Endothelial cell of umbilical vein (primary cell): ENCODE measurements around the gene XPNPEP1. TPM values are rescaled to one million over a fixed set of nuclear protein-coding genes. Genes with fewer than 3 reads are reported as not detected.

ENCODE experiments used
- BruUV-seq: library from RNA; stranded (reverse); fragments of 400-500 nt; replicated peaks from 2 replicates; lab custom pipeline; 2021; lab: Mats Ljungman, UMichigan
- CTCF ChIA-PET: fragments of 300-600, 350-600 bp; sonication (Branson Sonifier 250); formaldehyde crosslinking; loops from one replicate; lab custom pipeline; 2021; ENCODE audit warnings: antibody characterized with exemption, inconsistent platforms; lab: Charles Lee
- POLR2A ChIA-PET: fragments of 300-600, 350-600 bp; sonication (Branson Sonifier 250); formaldehyde crosslinking; loops from one replicate; lab custom pipeline; 2021; ENCODE audit warnings: antibody characterized with exemption, inconsistent platforms; lab: Charles Lee
- DNase-seq: peaks from one replicate; pipeline ENCODE4 v3.0.0-alpha.2; 2011; ENCODE audit warnings: low read depth, low spot score
- FAIRE-seq: peaks from 2 replicates; lab custom pipeline; 2011; peaks lifted over from hg19 to GRCh38; lab: Jason Lieb, UNC
- H2AFZ ChIP-seq: 2 replicates; pipeline ENCODE4 v1.6.0; 2012; ENCODE audit warnings: low read depth, low read length, control low read depth, inconsistent platforms
- H3K27ac ChIP-seq: 2 replicates; pipeline ENCODE4 v1.5.1; 2011; ENCODE audit warnings: low read depth, mild to moderate bottlenecking, control low read depth, low read length, moderate library complexity; ENCODE audit not compliant: insufficient read depth
- H3K27me3 ChIP-seq, 2 experiments: 2 replicates each; pipeline versions ENCODE4 v1.6.0 to v1.6.1; 2011; ENCODE audit warnings: low read length in 2 of 2, mixed read lengths in 1 of 2; ENCODE audit not compliant: control insufficient read depth in 2 of 2, insufficient read depth in 2 of 2
- H3K36me3 ChIP-seq, 2 experiments: 2 replicates in 1 of 2; 3 replicates in 1 of 2; pipeline ENCODE4 v1.5.1; 2011; ENCODE audit warnings: low read length in 2 of 2, mild to moderate bottlenecking in 1 of 2, moderate library complexity in 1 of 2; ENCODE audit not compliant: control insufficient read depth in 2 of 2, insufficient read depth in 2 of 2; ENCODE audit errors: extremely low read depth in 1 of 2
- H3K4me1 ChIP-seq: 3 replicates; pipeline ENCODE4 v1.5.1; 2011; ENCODE audit warnings: mild to moderate bottlenecking, low read length; ENCODE audit not compliant: control insufficient read depth, insufficient read depth; ENCODE audit errors: extremely low read depth
- H3K4me2 ChIP-seq: 2 replicates; pipeline ENCODE4 v1.6.1; 2011; ENCODE audit warnings: low read length, control low read depth, mixed read lengths; ENCODE audit not compliant: insufficient read depth
- H3K4me3 ChIP-seq, 3 experiments: fragments of 200-600 bp in 1 of 3; sonication (generic), shearing (Covaris generic) in 1 of 3; replicated peaks in 1 of 3; 2 replicates each; pipeline ENCODE4 v1.5.1; 2011 to 2016; ENCODE audit warnings: control low read depth in 3 of 3, low read length in 3 of 3, mild to moderate bottlenecking in 2 of 3, inconsistent platforms in 1 of 3, low read depth in 1 of 3, moderate library complexity in 1 of 3; ENCODE audit not compliant: insufficient read depth in 1 of 3
- H3K79me2 ChIP-seq: 2 replicates; pipeline ENCODE4 v1.6.0; 2012; ENCODE audit warnings: low read length, inconsistent platforms; ENCODE audit not compliant: control insufficient read depth, insufficient read depth
- H3K9ac ChIP-seq: replicated peaks from 2 replicates; pipeline ENCODE3; 2011; ENCODE audit warnings: low read length, control low read depth; ENCODE audit not compliant: insufficient read depth; ENCODE audit errors: extremely low read depth
- H3K9me1 ChIP-seq: replicated peaks from 3 replicates; pipeline ENCODE4 v1.6.0; 2011; ENCODE audit warnings: mild to moderate bottlenecking, low read length; ENCODE audit not compliant: control insufficient read depth, insufficient read depth; ENCODE audit errors: extremely low read depth
- H3K9me3 ChIP-seq: replicated peaks from 2 replicates; pipeline ENCODE4 v1.5.1; 2012; ENCODE audit warnings: low read length, inconsistent platforms; ENCODE audit not compliant: control insufficient read depth, insufficient read depth
- H4K20me1 ChIP-seq: replicated peaks from 2 replicates; pipeline ENCODE3; 2011; ENCODE audit warnings: mild to moderate bottlenecking, low read length; ENCODE audit not compliant: control insufficient read depth, insufficient read depth; ENCODE audit errors: extremely low read depth
- EZH2 ChIP-seq: IDR thresholded peaks from 2 replicates; pipeline ENCODE4 v1.6.1; 2012; ENCODE audit warnings: borderline replicate concordance, low read depth, mild to moderate bottlenecking, moderate library complexity, low read length, inconsistent platforms; ENCODE audit not compliant: severe bottlenecking
- FOS ChIP-seq: IDR thresholded peaks from 2 replicates; pipeline ENCODE4 v1.6.1; 2011; ENCODE audit warnings: mild to moderate bottlenecking, low read length, moderate library complexity, borderline replicate concordance; ENCODE audit not compliant: insufficient read depth
- GATA2 ChIP-seq: IDR thresholded peaks from 2 replicates; pipeline ENCODE4 v1.7.0; 2011; ENCODE audit warnings: low read depth, mild to moderate bottlenecking, moderate library complexity, mixed read lengths, low read length; ENCODE audit not compliant: insufficient read length, insufficient read depth
- JUN ChIP-seq: IDR thresholded peaks from 2 replicates; pipeline ENCODE4 v1.6.1; 2011; ENCODE audit warnings: borderline replicate concordance, low read depth; ENCODE audit not compliant: insufficient read length, insufficient read depth
- MYC ChIP-seq: IDR thresholded peaks from one replicate; pipeline ENCODE4 v1.6.1; 2011; ENCODE audit warnings: mild to moderate bottlenecking, low read depth, low read length
- POLR2A ChIP-seq: IDR thresholded peaks from 2 replicates; pipeline ENCODE4 v1.6.1; 2012; ENCODE audit warnings: low read depth, mild to moderate bottlenecking, control low read depth, low read length
- POLR2AphosphoS5 ChIP-seq: IDR thresholded peaks from 2 replicates; pipeline ENCODE4 v1.6.1; 2012; ENCODE audit warnings: low read depth, mild to moderate bottlenecking, control low read depth, low read length, moderate library complexity; ENCODE audit not compliant: insufficient read depth
- dilution Hi-C: fragments of 300-500 bp; cut with MboI; formaldehyde crosslinking; loops from one replicate; pipeline ENCODE4 v1.15.0; 2019; ENCODE audit warnings: low sequenced_read_pairs; ENCODE audit not compliant: extremely low pct_ligation_motif_present
- intact Hi-C: fragments of 100-400 bp; cut with micrococcal nuclease; formaldehyde crosslinking; loops from one replicate; pipeline ENCODE4 v1.10.0; 2022
- polyA plus RNA-seq, 4 experiments: library from polyadenylated mRNA; depleted of rRNA in 3 of 4; stranded (reverse) in 3 of 4; unstranded in 1 of 4; fragments of >200 nt; gene quantifications; 2 replicates each; pipeline versions ENCODE4 v1.2.1 to v1.2.3, GENCODE V29; 2011 to 2012; ENCODE audit warnings: missing spikeins in 1 of 4
- total RNA-seq: library from RNA; stranded (reverse); gene quantifications from 2 replicates; pipeline ENCODE4 v1.2.3, GENCODE V29; 2021
- TF ChIP-seq, protein P1 (sequence below): IDR thresholded peaks from 2 replicates; pipeline ENCODE4 v1.6.1; 2011; ENCODE audit not compliant: insufficient read depth, insufficient read length
- TF ChIP-seq, protein P2 (sequence below), 2 donors: IDR thresholded peaks; 1 replicate in 1 of 2; 2 replicates in 1 of 2; pipeline ENCODE4 v1.5.1; 2011; ENCODE audit warnings: low read length in 2 of 2, mild to moderate bottlenecking in 2 of 2, moderate library complexity in 2 of 2, control low read depth in 1 of 2, inconsistent platforms in 1 of 2, low read depth in 1 of 2; ENCODE audit not compliant: insufficient read depth in 1 of 2; ENCODE audit errors: extremely low read depth in 1 of 2

Gene XPNPEP1
- total and polyA plus RNA-seq, 2 donors (not counting 3 experiments of a cell fraction or from before 2014, with no cell fraction given): 81.1 to 245 TPM

GRCh38 chr10:109937460-109938065, 14.3 kb upstream of the XPNPEP1 start:
- Histone ChIP-seq H3K4me1 (peaks cover 25% of the 10 kb centered on the region), H3K27ac (no peak overlapping the region), H3K9me1 (no peaks in the 10 kb centered on the region), H3K79me2 (no peaks in the 10 kb centered on the region), H3K4me3 (no peak overlapping the region), H3K36me3 (no peaks in the 10 kb centered on the region), H3K4me2 (no peak overlapping the region), H4K20me1 (no peaks in the 10 kb centered on the region), H3K9me3 (no peaks in the 10 kb centered on the region), H2AFZ (no peak overlapping the region), H3K27me3 (no peaks in the 10 kb centered on the region), H3K9ac (no peak overlapping the region)
- intact Hi-C loops: no loop called here
- no TSS peak for BruUV-seq
- dilution Hi-C loops: no loop called here
- no peak for FAIRE-seq
- CTCF ChIA-PET: interaction anchor here (0.8 to 2.7 kb wide), 4 partner anchors 11 to 167 kb away, joined by 3 to 10 read pairs (median 4); no protein-coding TSS in a partner anchor
- TF ChIP-seq FOS (no peak), POLR2A (no peak), JUN (no peak), GATA2 (no peak), MYC (no peak), POLR2AphosphoS5 (no peak), EZH2 (no peak)
- TF ChIP-seq, protein P1, sequence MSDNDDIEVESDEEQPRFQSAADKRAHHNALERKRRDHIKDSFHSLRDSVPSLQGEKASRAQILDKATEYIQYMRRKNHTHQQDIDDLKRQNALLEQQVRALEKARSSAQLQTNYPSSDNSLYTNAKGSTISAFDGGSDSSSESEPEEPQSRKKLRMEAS: no peak
- TF ChIP-seq, protein P2, sequence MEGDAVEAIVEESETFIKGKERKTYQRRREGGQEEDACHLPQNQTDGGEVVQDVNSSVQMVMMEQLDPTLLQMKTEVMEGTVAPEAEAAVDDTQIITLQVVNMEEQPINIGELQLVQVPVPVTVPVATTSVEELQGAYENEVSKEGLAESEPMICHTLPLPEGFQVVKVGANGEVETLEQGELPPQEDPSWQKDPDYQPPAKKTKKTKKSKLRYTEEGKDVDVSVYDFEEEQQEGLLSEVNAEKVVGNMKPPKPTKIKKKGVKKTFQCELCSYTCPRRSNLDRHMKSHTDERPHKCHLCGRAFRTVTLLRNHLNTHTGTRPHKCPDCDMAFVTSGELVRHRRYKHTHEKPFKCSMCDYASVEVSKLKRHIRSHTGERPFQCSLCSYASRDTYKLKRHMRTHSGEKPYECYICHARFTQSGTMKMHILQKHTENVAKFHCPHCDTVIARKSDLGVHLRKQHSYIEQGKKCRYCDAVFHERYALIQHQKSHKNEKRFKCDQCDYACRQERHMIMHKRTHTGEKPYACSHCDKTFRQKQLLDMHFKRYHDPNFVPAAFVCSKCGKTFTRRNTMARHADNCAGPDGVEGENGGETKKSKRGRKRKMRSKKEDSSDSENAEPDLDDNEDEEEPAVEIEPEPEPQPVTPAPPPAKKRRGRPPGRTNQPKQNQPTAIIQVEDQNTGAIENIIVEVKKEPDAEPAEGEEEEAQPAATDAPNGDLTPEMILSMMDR (IDR thresholded peaks at IDR 0.05; ENCODE audit: extremely low read depth in 1 of 2, insufficient read depth in 1 of 2, low read depth in 1 of 2, low read length in 2 of 2): no peak
- DNase-seq: no peak
- POLR2A ChIA-PET: no interaction called here
